Astrocyte (in vitro differentiated cells and primary cell): ENCODE results near the gene HNRNPA1.

Experiments
- EZH2 ChIP-seq: IDR thresholded peaks from 2 replicates; pipeline ENCODE4 v1.6.1; 2012; ENCODE audit warnings: mild to moderate bottlenecking, low read length, inconsistent platforms; ENCODE audit not compliant: insufficient read depth
- TF ChIP-seq, protein P1 (sequence below): IDR thresholded peaks from 2 replicates; pipeline ENCODE4 v1.5.1; 2011; ENCODE audit warnings: low read depth, mild to moderate bottlenecking, inconsistent platforms, low read length, moderate library complexity; ENCODE audit not compliant: insufficient read depth

DNA sequence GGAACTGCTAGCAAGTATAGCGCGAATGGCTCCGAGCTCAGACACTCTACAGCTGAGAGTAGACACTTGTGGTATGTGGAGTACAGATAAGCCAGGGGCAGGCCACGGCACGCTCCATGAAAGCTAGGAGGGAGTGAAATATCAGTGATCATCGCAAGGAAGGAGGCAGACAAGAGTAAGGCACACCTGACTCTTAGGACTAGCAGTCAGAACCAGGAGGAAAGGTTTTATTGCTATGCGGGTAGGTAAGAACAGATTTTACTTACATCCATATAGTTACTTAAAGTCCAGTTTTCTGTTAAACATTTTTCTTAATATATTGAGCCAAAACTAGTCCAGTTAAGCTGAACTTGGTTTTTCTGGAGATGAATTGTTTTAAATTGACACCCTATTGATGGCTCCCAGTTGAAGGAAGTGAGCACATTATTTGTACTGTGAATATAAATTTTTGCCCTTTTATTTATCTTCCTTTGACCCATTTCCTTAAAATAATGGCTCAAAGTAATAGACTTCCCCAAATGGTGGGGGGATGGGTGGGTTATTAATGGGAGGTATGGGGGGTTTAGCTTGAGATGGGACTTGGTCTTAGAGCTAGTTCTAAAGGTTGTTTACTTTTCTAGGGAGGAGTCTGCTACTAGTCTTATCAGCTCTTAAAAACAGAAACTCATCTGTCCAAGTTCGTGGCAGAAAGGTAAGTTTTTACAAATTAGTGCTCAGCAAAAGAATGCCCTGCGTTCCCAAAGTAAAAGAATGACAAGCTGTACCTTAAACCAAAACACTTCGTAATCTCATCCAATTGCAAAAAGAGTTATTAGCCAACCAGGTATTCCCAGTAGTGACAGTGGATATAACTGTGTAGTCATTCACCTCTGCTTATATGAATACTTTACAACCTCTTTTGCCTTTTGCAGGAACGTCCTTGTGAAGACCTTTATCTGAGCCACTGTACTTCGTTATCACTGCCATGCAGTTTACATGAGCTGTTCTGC, 5.8 kb downstream of the HNRNPA1 start:
- TF ChIP-seq, protein P1, sequence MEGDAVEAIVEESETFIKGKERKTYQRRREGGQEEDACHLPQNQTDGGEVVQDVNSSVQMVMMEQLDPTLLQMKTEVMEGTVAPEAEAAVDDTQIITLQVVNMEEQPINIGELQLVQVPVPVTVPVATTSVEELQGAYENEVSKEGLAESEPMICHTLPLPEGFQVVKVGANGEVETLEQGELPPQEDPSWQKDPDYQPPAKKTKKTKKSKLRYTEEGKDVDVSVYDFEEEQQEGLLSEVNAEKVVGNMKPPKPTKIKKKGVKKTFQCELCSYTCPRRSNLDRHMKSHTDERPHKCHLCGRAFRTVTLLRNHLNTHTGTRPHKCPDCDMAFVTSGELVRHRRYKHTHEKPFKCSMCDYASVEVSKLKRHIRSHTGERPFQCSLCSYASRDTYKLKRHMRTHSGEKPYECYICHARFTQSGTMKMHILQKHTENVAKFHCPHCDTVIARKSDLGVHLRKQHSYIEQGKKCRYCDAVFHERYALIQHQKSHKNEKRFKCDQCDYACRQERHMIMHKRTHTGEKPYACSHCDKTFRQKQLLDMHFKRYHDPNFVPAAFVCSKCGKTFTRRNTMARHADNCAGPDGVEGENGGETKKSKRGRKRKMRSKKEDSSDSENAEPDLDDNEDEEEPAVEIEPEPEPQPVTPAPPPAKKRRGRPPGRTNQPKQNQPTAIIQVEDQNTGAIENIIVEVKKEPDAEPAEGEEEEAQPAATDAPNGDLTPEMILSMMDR = no peak
- no peak for TF ChIP-seq EZH2
